Stimulated activated CD4-positive, alpha-beta T cell treated with anti-CD3 and anti-CD28 coated beads, TNF-alpha, amount 100 ng/mL, for 4 hours (primary cell): ENCODE results near the gene TMEM115.
A peak's percentile ranks its signal among the peaks of the same experiment; 100 is the strongest.
"Not testable (repeated sequence)": the region's sequence is repeated elsewhere in the genome, so short reads cannot be mapped to it uniquely, and the experiment has no call there.

ENCODE experiments used
- DNase-seq, 3 experiments: peaks; one replicate each; pipeline ENCODE4 v3.0.0-alpha.2; 2020; ENCODE audit warnings: low read depth in 3 of 3

The TMEM115 gene

GRCh38 chr3:50318615-50319014 lies 40.7 kb downstream of the TMEM115 start:
- no peak for DNase-seq

GRCh38 chr3:50318163-50318562 lies 41.2 kb downstream of the TMEM115 start:
- no peak for DNase-seq

GRCh38 chr3:50317300-50317699 lies 42.0 kb downstream of the TMEM115 start:
- DNase-seq, result no peak

GRCh38 chr3:50316657-50317242 lies 42.6 kb downstream of the TMEM115 start:
- peak in 1 of 3 experiments; percentile 62 for DNase-seq

- DNase-seq, result no peak
These were observed 44.5 kb downstream of the TMEM115 start for GRCh38 chr3:50314816-50315215.

- no peak for DNase-seq
These were observed 45.0 kb downstream of the TMEM115 start for GRCh38 chr3:50314342-50314741.

GRCh38 chr3:50312041-50312440 lies 47.3 kb downstream of the TMEM115 start:
- DNase-seq, result not testable (repeated sequence)
